PC-9 (cell line): ENCODE measurements around the gene SYCE3. TPM values are rescaled to one million over a fixed set of nuclear protein-coding genes. Genes with fewer than 3 reads are reported as not detected.

Source experiments
- BruUV-seq: library from RNA; stranded (reverse); fragments of 400-500 nt; replicated peaks from 2 replicates; lab custom pipeline; 2021; lab: Mats Ljungman, UMichigan
- CTCF ChIA-PET: fragments of 300-600 bp; sonication (Branson Sonifier 250); formaldehyde crosslinking; loops from one replicate; lab custom pipeline; 2022; ENCODE audit warnings: antibody characterized with exemption; lab: Charles Lee
- POLR2A ChIA-PET: fragments of 300-600 bp; sonication (Branson Sonifier 250); formaldehyde crosslinking; loops from one replicate; lab custom pipeline; 2022; ENCODE audit warnings: antibody characterized with exemption; ENCODE audit not compliant: unreplicated experiment; lab: Charles Lee
- DNase-seq, 2 experiments: peaks; one replicate each; pipeline versions ENCODE4 v3.0.0 to v3.0.0-alpha.2; 2015 to 2022; ENCODE audit warnings: mixed read lengths in 1 of 2
- H2AFZ ChIP-seq: fragments of 200-600 bp; sonication (generic); 2 replicates; pipeline ENCODE4 v1.8.1; 2017; ENCODE audit warnings: antibody characterized with exemption
- H3F3A ChIP-seq: fragments of 200-600 bp; sonication (generic); 2 replicates; pipeline ENCODE4 v1.8.1; 2017; ENCODE audit warnings: antibody characterized with exemption, mild to moderate bottlenecking, low read depth; ENCODE audit not compliant: insufficient read depth
- H3K27ac ChIP-seq: fragments of 200-600 bp; sonication (generic); 2 replicates; pipeline ENCODE4 v1.6.1; 2016; ENCODE audit warnings: mixed run types
- H3K27me3 ChIP-seq: fragments of 200-600 bp; sonication (generic); 2 replicates; pipeline ENCODE4 v1.6.1; 2016; ENCODE audit warnings: low read depth, mixed run types; ENCODE audit not compliant: insufficient read depth
- H3K36me3 ChIP-seq: fragments of 200-600 bp; sonication (generic); 2 replicates; pipeline ENCODE4 v1.6.1; 2016; ENCODE audit warnings: low read depth, mixed run types
- H3K4me1 ChIP-seq: fragments of 200-600 bp; sonication (generic); replicated peaks from 2 replicates; pipeline ENCODE4 v1.6.1; 2016; ENCODE audit warnings: mixed run types; ENCODE audit not compliant: insufficient read depth
- H3K4me2 ChIP-seq: fragments of 200-600 bp; sonication (generic); 2 replicates; pipeline ENCODE4 v1.6.1; 2017; ENCODE audit warnings: mixed run types
- H3K4me3 ChIP-seq: fragments of 200-600 bp; sonication (generic); 2 replicates; pipeline ENCODE4 v1.6.1; 2016; ENCODE audit warnings: mixed run types
- H3K79me2 ChIP-seq: fragments of 200-600 bp; sonication (generic); 2 replicates; pipeline ENCODE4 v1.6.1; 2017; ENCODE audit warnings: low read depth, mixed run types
- H3K9me2 ChIP-seq: fragments of 200-600 bp; sonication (generic); 2 replicates; pipeline ENCODE4 v1.8.1; 2017; ENCODE audit warnings: mild to moderate bottlenecking; ENCODE audit not compliant: insufficient read depth
- H3K9me3 ChIP-seq: fragments of 200-600 bp; sonication (generic); 2 replicates; pipeline ENCODE4 v1.8.1; 2016; ENCODE audit warnings: low read depth; ENCODE audit not compliant: insufficient read depth
- H4K20me1 ChIP-seq: fragments of 200-600 bp; sonication (generic); 2 replicates; pipeline ENCODE4 v1.8.1; 2017; ENCODE audit not compliant: insufficient read depth
- EZH2 ChIP-seq: fragments of 200-600 bp; sonication (generic); IDR thresholded peaks from 2 replicates; pipeline ENCODE4 v1.8.0; 2017; ENCODE audit warnings: antibody characterized with exemption, low read depth
- intact Hi-C: fragments of 100-400 bp; cut with micrococcal nuclease; formaldehyde crosslinking; loops from one replicate; pipeline ENCODE4 v1.10.0; 2022; ENCODE audit not compliant: unreplicated experiment
- total RNA-seq: library from RNA; stranded (reverse); gene quantifications from 2 replicates; pipeline ENCODE4 v1.2.3, GENCODE V29; 2021
- TF ChIP-seq, protein P1 (sequence below): fragments of 200-600 bp; sonication (generic); conservative IDR thresholded peaks from 2 replicates; pipeline ENCODE4 v1.6.1; 2017; ENCODE audit warnings: mixed run types, antibody characterized with exemption, mild to moderate bottlenecking, moderate library complexity

The SYCE3 gene
- total RNA-seq, 1 experiment from 2014 or later: not detected

DNA sequence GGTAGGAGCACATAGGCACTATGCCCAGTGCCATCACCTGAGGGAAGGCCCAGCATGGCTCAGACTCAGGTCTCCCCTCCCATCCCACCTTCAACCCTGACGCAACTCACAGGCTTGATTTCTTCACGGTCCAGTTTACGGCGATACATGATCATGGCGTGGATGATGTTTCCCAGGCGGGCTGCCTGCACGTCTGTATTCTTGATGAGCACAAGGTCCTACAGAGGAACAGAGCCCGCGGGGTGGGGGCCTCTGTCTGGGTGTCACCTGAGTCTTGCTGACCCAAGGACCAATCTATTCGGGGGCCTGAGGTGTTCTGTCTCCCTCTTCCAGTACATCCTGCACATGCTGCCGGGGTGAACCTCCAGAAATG, 11.7 kb upstream of the SYCE3 start:
- DNase-seq: no peak
- H3F3A ChIP-seq: peaks cover under 1% of the 10 kb centered on the region; the same call in 1 of the 2 replicates
- ChIA-PET POLR2A (no interaction called here), CTCF (no interaction called here)
- no peaks in the 10 kb centered on the region for H3K9me3 ChIP-seq
- H3K4me3 ChIP-seq: no peak overlapping the region
- H3K27me3 ChIP-seq: no peaks in the 10 kb centered on the region
- TF ChIP-seq, protein P1, sequence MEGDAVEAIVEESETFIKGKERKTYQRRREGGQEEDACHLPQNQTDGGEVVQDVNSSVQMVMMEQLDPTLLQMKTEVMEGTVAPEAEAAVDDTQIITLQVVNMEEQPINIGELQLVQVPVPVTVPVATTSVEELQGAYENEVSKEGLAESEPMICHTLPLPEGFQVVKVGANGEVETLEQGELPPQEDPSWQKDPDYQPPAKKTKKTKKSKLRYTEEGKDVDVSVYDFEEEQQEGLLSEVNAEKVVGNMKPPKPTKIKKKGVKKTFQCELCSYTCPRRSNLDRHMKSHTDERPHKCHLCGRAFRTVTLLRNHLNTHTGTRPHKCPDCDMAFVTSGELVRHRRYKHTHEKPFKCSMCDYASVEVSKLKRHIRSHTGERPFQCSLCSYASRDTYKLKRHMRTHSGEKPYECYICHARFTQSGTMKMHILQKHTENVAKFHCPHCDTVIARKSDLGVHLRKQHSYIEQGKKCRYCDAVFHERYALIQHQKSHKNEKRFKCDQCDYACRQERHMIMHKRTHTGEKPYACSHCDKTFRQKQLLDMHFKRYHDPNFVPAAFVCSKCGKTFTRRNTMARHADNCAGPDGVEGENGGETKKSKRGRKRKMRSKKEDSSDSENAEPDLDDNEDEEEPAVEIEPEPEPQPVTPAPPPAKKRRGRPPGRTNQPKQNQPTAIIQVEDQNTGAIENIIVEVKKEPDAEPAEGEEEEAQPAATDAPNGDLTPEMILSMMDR: no peak
- TF ChIP-seq EZH2: no peak
- no peaks in the 10 kb centered on the region for H3K9me2 ChIP-seq
- peaks cover 21% of the 10 kb centered on the region; the same call in 1 of the 2 replicates for H3K36me3 ChIP-seq
- H4K20me1 ChIP-seq: no peaks in the 10 kb centered on the region
- H3K4me2 ChIP-seq: no peak overlapping the region
- no peaks in the 10 kb centered on the region for H3K79me2 ChIP-seq
- H3K4me1 ChIP-seq: no peaks in the 10 kb centered on the region
- no peak overlapping the region for H3K27ac ChIP-seq
- BruUV-seq: no TSS peak
- intact Hi-C loops: no loop called here
- H2AFZ ChIP-seq: no peak overlapping the region

DNA sequence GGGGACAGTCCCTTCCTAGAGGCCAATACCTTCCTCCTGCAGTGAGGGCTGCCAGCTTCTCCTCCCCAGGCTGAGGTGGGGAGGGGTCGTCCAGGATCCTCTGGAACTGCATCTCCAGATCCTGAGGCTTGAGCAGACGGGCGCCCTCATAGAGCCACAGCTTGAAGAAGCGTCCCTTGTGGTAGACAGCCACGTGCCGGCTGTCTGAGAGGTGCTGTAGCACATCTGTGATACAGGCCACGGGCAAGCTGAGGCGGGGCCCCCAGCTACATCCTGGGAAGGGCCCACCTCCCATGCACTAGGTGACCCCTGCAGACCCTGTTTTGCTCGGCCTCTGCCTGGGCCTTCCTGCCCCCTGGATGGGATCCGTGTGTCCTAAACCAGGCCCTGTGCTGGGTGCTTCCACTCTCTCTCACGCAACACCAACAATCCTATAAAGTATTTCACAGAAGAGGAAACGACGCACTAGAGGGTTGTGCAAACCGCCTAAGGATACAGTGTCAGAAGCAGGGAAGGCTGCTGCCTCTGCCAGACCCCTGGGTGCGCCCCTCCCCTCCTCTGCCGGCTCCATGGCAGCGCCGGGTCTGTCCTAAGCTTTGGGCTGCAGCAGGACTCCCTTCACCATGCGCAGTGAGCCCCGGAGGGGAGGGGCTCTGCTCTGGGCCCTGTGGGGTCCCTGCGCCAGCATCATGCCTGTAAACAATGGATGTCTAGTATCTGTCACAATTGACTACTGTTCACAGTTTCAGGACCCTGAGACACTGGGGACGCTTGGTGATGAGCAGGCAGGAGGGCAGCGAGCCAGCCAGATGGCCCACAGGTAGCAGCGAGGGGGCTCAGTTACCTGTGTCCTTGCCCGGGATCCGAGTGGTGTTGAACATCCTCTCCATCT, 11.0 kb upstream of the SYCE3 start:
- Histone ChIP-seq H3K36me3 (peaks cover 26% of the 10 kb centered on the region; the same call in 1 of the 2 replicates), H3F3A (no peaks in the 10 kb centered on the region; the same call in 1 of the 2 replicates), H3K9me3 (no peaks in the 10 kb centered on the region), H3K27me3 (no peaks in the 10 kb centered on the region), H3K4me1 (no peaks in the 10 kb centered on the region), H3K27ac (no peak overlapping the region), H3K4me3 (no peak overlapping the region), H2AFZ (no peak overlapping the region), H3K4me2 (no peak overlapping the region), H3K79me2 (no peaks in the 10 kb centered on the region), H3K9me2 (no peaks in the 10 kb centered on the region), H4K20me1 (no peaks in the 10 kb centered on the region)
- no peak for TF ChIP-seq EZH2
- intact Hi-C loops: no loop called here
- BruUV-seq: no TSS peak
- POLR2A ChIA-PET: no interaction called here
- DNase-seq: no peak
- CTCF ChIA-PET: no interaction called here

DNA sequence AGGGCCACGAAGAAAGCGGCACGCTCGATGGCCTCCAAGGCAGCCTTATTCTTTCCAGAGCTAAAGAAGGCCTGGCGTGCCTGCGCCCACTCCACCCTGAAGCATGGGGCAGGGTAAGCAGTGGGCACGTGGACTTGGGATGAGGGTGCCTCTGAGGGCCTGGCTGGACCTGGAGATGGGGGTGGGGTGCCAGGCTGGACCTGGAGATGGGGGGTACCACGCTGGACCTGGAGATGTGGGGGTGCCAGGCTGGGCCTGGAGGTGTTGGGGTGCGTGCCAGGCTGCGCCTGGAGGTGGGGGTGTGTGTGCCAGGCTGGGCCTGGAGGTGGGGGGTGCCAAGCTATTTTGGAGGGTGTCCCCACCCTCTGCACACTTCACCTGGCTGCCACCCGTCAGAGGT, 10.2 kb upstream of the SYCE3 start:
- DNase-seq: no peak
- Histone ChIP-seq H4K20me1 (no peaks in the 10 kb centered on the region), H2AFZ (no peak overlapping the region), H3K79me2 (no peaks in the 10 kb centered on the region), H3K27ac (no peak overlapping the region), H3K9me3 (no peaks in the 10 kb centered on the region), H3K4me2 (no peak overlapping the region), H3F3A (peaks cover 3% of the 10 kb centered on the region; the same call in 1 of the 2 replicates), H3K36me3 (peaks cover 26% of the 10 kb centered on the region; the same call in 1 of the 2 replicates), H3K27me3 (no peaks in the 10 kb centered on the region), H3K4me3 (no peak overlapping the region), H3K9me2 (no peaks in the 10 kb centered on the region), H3K4me1 (no peaks in the 10 kb centered on the region)
- no TSS peak for BruUV-seq
- TF ChIP-seq, protein P1: no peak
- no peak for TF ChIP-seq EZH2
- POLR2A ChIA-PET: no interaction called here
- intact Hi-C loops: no loop called here
- CTCF ChIA-PET: no interaction called here
